PC-9 (cell line): ENCODE data around the gene UBN1.

Source experiments
- EZH2 ChIP-seq: fragments of 200-600 bp; sonication (generic); IDR thresholded peaks from 2 replicates; pipeline ENCODE4 v1.8.0; 2017; ENCODE audit warnings: antibody characterized with exemption, low read depth
- TF ChIP-seq, protein P1 (sequence below): fragments of 200-600 bp; sonication (generic); conservative IDR thresholded peaks from 2 replicates; pipeline ENCODE4 v1.6.1; 2017; ENCODE audit warnings: mixed run types, antibody characterized with exemption, mild to moderate bottlenecking, moderate library complexity

GRCh38 chr16:4797805-4798252 is 49.5 kb upstream of the UBN1 start:
- TF ChIP-seq EZH2, result no peak
- TF ChIP-seq, protein P1, sequence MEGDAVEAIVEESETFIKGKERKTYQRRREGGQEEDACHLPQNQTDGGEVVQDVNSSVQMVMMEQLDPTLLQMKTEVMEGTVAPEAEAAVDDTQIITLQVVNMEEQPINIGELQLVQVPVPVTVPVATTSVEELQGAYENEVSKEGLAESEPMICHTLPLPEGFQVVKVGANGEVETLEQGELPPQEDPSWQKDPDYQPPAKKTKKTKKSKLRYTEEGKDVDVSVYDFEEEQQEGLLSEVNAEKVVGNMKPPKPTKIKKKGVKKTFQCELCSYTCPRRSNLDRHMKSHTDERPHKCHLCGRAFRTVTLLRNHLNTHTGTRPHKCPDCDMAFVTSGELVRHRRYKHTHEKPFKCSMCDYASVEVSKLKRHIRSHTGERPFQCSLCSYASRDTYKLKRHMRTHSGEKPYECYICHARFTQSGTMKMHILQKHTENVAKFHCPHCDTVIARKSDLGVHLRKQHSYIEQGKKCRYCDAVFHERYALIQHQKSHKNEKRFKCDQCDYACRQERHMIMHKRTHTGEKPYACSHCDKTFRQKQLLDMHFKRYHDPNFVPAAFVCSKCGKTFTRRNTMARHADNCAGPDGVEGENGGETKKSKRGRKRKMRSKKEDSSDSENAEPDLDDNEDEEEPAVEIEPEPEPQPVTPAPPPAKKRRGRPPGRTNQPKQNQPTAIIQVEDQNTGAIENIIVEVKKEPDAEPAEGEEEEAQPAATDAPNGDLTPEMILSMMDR, result no peak
